Measurements from ENCODE around the gene ZNF491.
A peak's percentile ranks its signal among the peaks of the same experiment; 100 is the strongest.
"Not testable (repeated sequence)": the region's sequence is repeated elsewhere in the genome, so short reads cannot be mapped to it uniquely, and the experiment has no call there.

The ZNF491 gene

DNA sequence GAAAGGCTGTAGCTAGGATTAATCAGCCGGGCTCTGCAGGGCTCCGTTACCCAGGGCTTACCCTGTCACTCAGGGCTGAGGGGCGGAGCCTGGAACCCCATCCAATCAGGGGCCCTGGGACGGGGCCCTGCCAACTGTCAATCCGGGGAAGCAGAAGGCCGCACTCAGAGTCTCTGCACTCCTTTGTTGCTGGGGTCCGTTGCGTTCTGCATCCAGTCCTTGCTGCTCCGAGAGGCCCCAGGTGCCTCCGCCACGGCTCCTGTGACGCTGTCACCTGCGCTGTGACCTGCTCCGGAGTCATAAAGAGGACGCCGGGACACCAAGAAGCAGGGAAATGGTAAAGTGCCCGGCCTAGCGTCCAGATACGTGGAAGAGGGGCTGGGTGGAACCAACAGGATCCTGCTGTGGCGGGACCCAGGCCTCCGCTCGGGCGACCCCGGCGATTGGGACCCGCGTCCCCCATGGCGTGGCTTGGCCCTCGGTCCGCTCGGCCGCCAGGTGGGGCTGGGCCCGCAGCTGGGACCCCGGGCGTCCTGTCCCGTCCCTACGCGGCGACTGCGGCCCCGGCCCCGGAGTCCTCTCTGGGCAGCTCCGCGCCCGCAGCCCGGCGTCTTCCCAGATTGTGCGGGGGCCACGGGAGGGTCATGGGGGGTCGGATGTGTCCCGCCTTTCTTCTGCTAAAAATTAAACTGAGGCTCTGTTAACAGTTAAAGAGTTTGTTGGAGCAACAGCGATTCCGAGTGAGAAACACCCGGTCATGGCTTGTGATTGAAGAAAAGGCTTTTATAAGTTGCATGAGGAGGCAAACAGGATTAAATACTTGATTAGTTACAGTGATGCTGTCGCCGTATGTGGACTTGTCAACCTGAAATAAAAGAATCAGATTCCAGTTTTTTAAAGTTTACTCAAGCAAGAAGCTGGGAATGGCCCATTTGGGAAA lies at the start of gene ZNF491:
ZNF491 (plus strand) TSS at position 133 of the 940 bp plus-strand sequence. CDS start 7,431 bp downstream, outside the sequence.
- peak; percentile 49 for DNase-seq

DNA sequence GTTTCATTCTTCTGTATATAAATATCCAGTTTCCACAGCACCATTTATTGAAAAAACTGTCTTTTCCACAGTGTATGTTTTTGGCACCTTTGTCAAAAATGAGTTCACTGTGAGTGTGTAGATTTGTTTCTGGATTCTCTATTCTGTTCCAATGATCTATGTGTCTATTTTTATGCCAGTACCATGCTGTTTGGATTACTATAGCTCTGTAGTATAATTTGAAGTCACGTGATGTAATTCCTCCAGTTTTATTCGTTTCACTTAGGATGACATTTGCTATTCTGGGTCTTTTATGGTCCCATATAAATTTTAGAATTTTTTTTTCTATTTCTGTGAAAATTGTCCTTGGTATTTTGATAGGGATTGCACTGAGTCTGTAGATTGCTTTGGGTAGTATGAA lies 48.6 kb upstream of the ZNF491 start:
- no peak for DNase-seq

GRCh38 chr19:11752244-11752736 lies 46.0 kb upstream of the ZNF491 start:
- DNase-seq: no peak

DNA sequence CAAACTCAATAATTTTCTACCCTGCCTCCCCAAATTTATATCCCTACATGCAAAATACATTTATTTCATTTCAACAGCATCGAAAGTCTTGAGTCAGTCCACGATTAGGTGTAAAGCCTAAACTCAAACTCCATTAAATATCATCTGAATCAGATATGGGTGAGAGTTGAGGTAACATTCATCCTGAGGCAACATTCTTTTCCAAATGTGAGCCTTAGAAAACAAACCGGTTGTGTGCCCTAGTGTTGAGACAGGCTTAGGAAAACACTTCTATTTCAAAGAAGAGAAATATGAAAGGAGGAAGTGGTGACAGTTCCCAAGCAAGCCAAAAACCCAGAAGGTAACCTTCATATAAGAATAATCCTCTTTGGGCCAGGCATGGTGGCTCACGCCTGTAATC lies 43.7 kb upstream of the ZNF491 start:
- no peak for DNase-seq

GRCh38 chr19:11756965-11757364 lies 41.4 kb upstream of the ZNF491 start:
- no peak for DNase-seq

GRCh38 chr19:11759805-11760204 lies 38.5 kb upstream of the ZNF491 start:
- no peak for DNase-seq

- no peak for DNase-seq
Measured at GRCh38 chr19:11763117-11763516, 35.2 kb upstream of the ZNF491 start.

DNA sequence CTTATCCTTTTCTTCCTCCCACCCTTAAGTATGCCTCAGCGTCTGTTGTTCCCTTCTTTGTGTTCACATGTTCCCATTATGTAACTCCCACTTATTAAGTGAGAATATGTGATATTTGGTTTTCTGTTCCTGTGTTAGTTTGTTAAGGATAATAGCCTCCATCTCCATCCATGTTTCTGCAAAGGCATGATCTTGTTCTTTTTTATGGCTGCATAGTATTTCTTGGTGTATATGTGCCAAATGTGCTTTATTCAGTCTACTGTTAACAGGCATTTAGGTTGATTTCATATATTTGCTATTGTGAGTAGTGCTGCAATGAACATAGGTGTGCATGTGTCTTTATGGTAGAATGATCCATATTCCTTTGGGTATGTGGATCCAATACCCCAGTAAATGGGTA lies 34.7 kb upstream of the ZNF491 start:
- no peak for DNase-seq

DNA sequence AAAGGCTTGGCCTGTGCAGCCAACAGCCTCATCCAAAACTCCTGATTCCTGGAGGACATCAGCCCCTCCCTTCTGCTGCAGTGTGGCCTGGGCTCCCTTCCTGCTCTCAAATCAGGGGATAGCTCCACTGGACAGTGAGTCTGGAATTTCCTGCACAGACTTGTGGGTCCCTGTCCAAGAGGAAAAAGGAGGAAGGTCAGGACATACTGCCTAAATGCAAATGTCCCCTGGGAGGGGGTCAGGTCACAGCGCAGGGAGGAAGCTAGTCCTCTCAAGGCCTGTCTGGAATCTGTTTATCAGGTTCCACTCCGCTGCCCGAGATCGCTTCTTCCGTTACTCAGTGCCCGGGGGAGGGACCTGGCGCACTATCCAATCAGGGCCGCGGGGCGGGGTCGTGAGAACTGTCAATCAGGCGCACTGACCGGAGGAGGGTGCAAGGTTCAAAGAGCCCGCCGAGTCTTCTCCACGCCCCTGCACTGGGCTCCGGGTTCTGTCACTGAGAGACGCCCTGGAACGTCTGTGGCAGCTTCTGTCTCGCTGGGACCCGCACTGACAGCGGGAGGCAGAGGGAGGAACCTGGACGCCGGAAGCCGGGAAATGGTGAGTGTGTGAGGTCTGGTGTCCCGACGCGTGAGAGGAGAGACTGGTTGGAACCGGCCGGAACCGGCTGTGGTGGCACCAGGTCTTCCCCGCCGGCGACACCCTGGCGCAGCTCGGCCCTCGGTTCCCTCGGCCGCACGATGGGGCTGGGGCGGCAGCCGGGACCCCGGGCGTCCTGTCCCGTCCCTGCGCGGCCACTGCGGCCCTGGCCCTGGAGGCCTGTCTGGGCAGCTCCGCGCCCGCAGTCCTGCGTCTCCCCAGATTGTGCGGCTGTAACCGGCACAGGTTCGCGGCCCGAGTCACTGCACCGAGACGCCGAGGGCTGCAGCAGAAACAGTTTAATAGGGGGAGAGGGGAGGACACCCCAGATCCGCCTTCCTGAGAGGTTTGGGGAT lies 31.4 kb upstream of the ZNF491 start, which contains the start of gene ZNF441:
ZNF441 (plus strand) TSS at position 404 of the 995 bp plus-strand sequence; CDS start at position 598, 194 bp downstream.
- DNase-seq: peak; percentile 33

- no peak for DNase-seq
Measured at GRCh38 chr19:11767633-11768133, 30.6 kb upstream of the ZNF491 start.

- DNase-seq: no peak
Measured at GRCh38 chr19:11769995-11770394, 28.3 kb upstream of the ZNF491 start.

GRCh38 chr19:11771520-11771919 lies 26.8 kb upstream of the ZNF491 start:
- not testable (repeated sequence) for DNase-seq

DNA sequence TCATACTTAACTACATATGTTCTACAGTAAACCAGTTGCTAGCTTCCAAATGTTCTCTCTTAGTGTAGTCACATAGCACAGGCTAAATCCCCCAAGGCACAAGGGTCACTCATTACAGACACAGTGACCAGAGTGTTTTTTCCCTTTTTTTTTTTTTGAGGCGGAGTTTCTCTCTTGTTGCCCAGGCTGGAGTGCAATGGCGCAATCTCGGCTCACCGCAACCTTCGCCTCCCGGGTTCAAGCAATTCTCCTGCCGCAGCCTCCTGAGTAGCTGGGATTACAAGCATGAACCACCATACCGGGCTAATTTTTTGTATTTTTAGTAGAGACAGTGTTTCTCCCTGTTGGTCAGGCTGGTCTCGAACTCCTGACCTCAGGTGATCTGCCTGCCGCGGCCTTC lies 21.7 kb upstream of the ZNF491 start:
- DNase-seq: not testable (repeated sequence)

GRCh38 chr19:11780431-11781020 lies 17.8 kb upstream of the ZNF491 start:
- DNase-seq: no peak

- no peak for DNase-seq
Measured at GRCh38 chr19:11781295-11782057, 16.8 kb upstream of the ZNF491 start.

GRCh38 chr19:11783767-11784166 lies 14.6 kb upstream of the ZNF491 start:
- no peak for DNase-seq

- no peak for DNase-seq
Measured at GRCh38 chr19:11784356-11784755, 14.0 kb upstream of the ZNF491 start.

DNA sequence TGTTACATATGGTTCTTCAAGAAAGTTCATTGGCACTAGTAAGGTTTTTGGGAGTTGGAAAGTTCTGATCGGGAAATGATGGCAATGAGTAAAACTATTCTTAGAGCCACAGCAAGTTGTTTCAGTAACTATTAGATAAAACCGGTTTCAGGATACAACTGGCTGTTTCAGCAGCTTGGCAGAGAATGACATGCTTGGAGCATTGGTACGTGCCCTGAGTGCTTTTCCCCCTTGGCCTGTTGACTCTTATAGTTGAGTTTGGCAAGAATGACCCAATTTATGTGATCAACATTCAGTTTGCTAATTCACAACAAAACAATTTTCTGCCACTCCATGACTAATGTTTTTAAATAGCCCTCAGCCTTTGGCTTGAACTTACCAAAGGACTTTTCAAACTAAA lies 10.8 kb upstream of the ZNF491 start:
- DNase-seq: no peak

DNA sequence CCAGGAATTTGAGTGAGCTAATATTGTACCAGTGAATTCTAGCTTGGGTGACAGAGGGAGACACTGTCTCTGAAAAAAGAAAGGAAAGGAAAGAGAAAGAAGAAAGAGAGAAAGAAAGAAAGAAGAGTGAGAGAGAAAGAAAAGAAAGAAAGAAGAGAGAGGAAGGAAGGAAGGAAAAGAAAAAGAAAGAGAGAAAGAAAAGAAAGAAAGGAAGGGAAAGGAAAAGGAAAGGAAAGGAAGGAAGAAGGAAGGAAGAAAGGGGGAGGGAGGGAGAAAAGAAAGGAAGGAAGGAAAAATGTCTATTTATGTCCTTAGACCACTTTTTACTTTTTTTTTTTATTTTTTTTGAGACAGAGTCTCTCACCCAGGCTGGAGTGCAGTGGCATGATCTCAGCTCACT lies 5.4 kb upstream of the ZNF491 start:
- DNase-seq: no peak

DNA sequence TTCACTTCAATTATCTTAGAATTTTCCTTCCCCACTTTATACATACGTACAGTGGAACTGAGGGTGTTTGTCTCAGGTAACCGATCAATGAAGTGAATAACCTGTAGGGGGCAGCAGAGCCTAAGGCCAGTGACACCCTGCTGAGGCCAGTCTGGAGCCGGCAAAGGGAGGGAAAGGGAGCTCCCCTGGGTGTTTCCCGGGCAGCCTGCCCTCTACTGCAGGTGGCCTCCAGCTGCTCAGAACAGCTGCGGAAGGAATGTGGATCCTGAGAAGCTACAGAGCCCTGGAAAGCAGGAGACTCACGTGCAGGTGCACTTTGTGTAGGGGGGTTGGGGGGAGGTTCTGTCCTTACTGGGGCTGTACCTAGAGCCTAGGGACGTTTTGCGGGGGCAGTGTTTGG lies 832 bp upstream of the ZNF491 start:
- DNase-seq: no peak

DNA sequence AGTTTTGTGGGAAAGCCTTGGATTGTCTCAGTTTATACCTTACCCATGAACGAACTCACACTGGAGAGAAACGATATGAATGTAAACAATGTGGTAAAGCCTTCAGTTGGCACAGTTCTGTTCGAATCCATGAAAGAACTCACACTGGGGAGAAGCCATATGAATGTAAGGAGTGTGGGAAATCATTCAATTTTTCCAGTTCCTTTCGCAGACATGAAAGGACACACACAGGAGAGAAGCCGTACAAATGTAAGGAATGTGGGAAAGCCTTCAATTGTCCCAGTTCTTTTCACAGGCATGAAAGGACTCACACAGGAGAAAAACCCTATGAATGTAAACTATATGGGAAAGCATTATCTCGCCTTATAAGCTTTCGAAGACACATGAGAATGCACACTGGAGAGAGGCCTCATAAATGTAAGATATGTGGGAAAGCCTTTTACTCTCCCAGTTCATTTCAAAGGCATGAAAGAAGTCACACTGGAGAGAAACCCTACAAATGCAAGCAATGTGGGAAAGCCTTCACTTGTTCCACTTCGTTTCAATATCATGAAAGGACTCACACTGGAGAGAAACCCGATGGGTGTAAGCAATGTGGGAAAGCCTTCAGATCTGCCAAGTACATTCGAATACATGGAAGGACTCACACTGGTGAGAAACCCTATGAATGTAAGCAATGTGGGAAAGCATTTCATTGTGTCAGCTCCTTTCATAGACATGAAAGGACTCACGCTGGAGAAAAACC lies 8.2 kb downstream of the ZNF491 start:
- DNase-seq: no peak

All from NCI-H187 treated with DMSO at 0.1 percent for 48 hours (cell line).